H9 (cell line): Measurements from ENCODE around the gene XRRA1. TPM values are rescaled to one million over a fixed set of nuclear protein-coding genes. Genes with fewer than 3 reads are reported as not detected.

Experiments used
- DNase-seq: peaks from one replicate; pipeline ENCODE4 v3.0.0-alpha.2; 2017
- H2AFZ ChIP-seq: one replicate; pipeline ENCODE4 v1.6.1; 2013; ENCODE audit warnings: mild to moderate bottlenecking, low read length, control low read depth, moderate library complexity
- H2AK5ac ChIP-seq: 2 replicates; pipeline ENCODE4 v1.6.1; 2013; ENCODE audit warnings: low read length, control low read depth, mixed read lengths; ENCODE audit not compliant: insufficient read length
- H2BK120ac ChIP-seq: one replicate; pipeline ENCODE4 v1.6.1; 2013; ENCODE audit warnings: low read depth, mild to moderate bottlenecking, low read length, control low read depth, inconsistent platforms; ENCODE audit not compliant: poor library complexity, severe bottlenecking
- H2BK12ac ChIP-seq: 2 replicates; pipeline ENCODE4 v1.6.1; 2013; ENCODE audit warnings: low read length, control low read depth, mixed read lengths, low read depth; ENCODE audit not compliant: insufficient read length
- H2BK15ac ChIP-seq: 2 replicates; pipeline ENCODE4 v1.6.1; 2013; ENCODE audit warnings: low read depth, low read length, control low read depth
- H2BK20ac ChIP-seq: one replicate; pipeline ENCODE4 v1.6.1; 2013; ENCODE audit warnings: low read depth, mild to moderate bottlenecking, low read length, control low read depth, inconsistent platforms; ENCODE audit not compliant: poor library complexity, severe bottlenecking
- H2BK5ac ChIP-seq: 2 replicates; pipeline ENCODE4 v1.6.1; 2013; ENCODE audit warnings: low read length, control low read depth, mixed read lengths; ENCODE audit not compliant: insufficient read length
- H3K14ac ChIP-seq: 2 replicates; pipeline ENCODE4 v1.6.1; 2013; ENCODE audit warnings: low read length, control low read depth; ENCODE audit not compliant: insufficient read depth
- H3K18ac ChIP-seq: 2 replicates; pipeline ENCODE4 v1.6.1; 2013; ENCODE audit warnings: low read depth, mild to moderate bottlenecking, mixed read lengths, low read length, control low read depth; ENCODE audit not compliant: insufficient read length
- H3K23ac ChIP-seq: 2 replicates; pipeline ENCODE4 v1.6.1; 2013; ENCODE audit warnings: low read length, control low read depth, mixed read lengths, low read depth; ENCODE audit not compliant: insufficient read length
- H3K23me2 ChIP-seq: 2 replicates; pipeline ENCODE4 v1.6.1; 2013; ENCODE audit warnings: low read depth, mild to moderate bottlenecking, mixed read lengths, low read length, control low read depth; ENCODE audit not compliant: insufficient read length, poor library complexity, severe bottlenecking
- H3K27ac ChIP-seq: 2 replicates; pipeline ENCODE4 v1.5.1; 2013; ENCODE audit warnings: low read length, control low read depth, mixed read lengths, low read depth; ENCODE audit not compliant: insufficient read length
- H3K27me3 ChIP-seq: 2 replicates; pipeline ENCODE4 v1.6.1; 2013; ENCODE audit warnings: low read length, control low read depth, inconsistent platforms; ENCODE audit not compliant: insufficient read depth
- H3K4ac ChIP-seq: 2 replicates; pipeline ENCODE4 v1.6.1; 2013; ENCODE audit warnings: low read depth, mild to moderate bottlenecking, control low read depth, inconsistent platforms, low read length, moderate library complexity
- H3K4me1 ChIP-seq: 2 replicates; pipeline ENCODE4 v1.6.1; 2013; ENCODE audit warnings: low read length, control low read depth, inconsistent platforms; ENCODE audit not compliant: insufficient read depth
- H3K4me2 ChIP-seq: 2 replicates; pipeline ENCODE4 v1.6.1; 2013; ENCODE audit warnings: low read length, control low read depth, mixed read lengths; ENCODE audit not compliant: insufficient read length, insufficient read depth
- H3K56ac ChIP-seq: 2 replicates; pipeline ENCODE4 v1.6.1; 2013; ENCODE audit warnings: low read depth, mild to moderate bottlenecking, mixed read lengths, low read length, control low read depth; ENCODE audit not compliant: insufficient read length
- H3K79me1 ChIP-seq: 2 replicates; pipeline ENCODE4 v1.6.1; 2013; ENCODE audit warnings: low read depth, mild to moderate bottlenecking, moderate library complexity, low read length, control low read depth, inconsistent platforms; ENCODE audit not compliant: insufficient read depth, poor library complexity, severe bottlenecking
- H3K79me2 ChIP-seq: 2 replicates; pipeline ENCODE4 v1.6.1; 2013; ENCODE audit warnings: low read length, control low read depth, inconsistent platforms; ENCODE audit not compliant: insufficient read depth
- H3K9ac ChIP-seq: 2 replicates; pipeline ENCODE4 v1.6.1; 2013; ENCODE audit warnings: low read length, control low read depth, mixed read lengths; ENCODE audit not compliant: insufficient read length; ENCODE audit errors: extremely low read depth
- H3K9me3 ChIP-seq: one replicate; pipeline ENCODE4 v1.6.1; 2013; ENCODE audit warnings: low read depth, low read length, inconsistent platforms; ENCODE audit not compliant: control insufficient read depth
- H3T11ph ChIP-seq: one replicate; pipeline ENCODE4 v1.6.1; 2013; ENCODE audit warnings: mild to moderate bottlenecking, low read length, control low read depth, inconsistent platforms
- H4K20me1 ChIP-seq: one replicate; pipeline ENCODE4 v1.6.1; 2013; ENCODE audit not compliant: control insufficient read depth, insufficient read length, insufficient read depth
- H4K5ac ChIP-seq: 2 replicates; pipeline ENCODE4 v1.6.1; 2013; ENCODE audit warnings: low read depth, mild to moderate bottlenecking, mixed read lengths, low read length, control low read depth; ENCODE audit not compliant: insufficient read length
- H4K8ac ChIP-seq: replicated peaks from 2 replicates; pipeline ENCODE4 v1.6.1; 2013; ENCODE audit warnings: low read length, control low read depth, mixed read lengths, low read depth; ENCODE audit not compliant: insufficient read length
- H4K91ac ChIP-seq: 2 replicates; pipeline ENCODE4 v1.6.1; 2013; ENCODE audit warnings: low read depth, mild to moderate bottlenecking, moderate library complexity, mixed read lengths, low read length, control low read depth; ENCODE audit not compliant: insufficient read length
- H3K27ac Mint-ChIP-seq, 3 experiments: 2 replicates in 2 of 3; 3 replicates in 1 of 3; pipeline ENCODE4 v1.8.0; 2020 to 2021; ENCODE audit warnings: mixed read lengths in 3 of 3, mild to moderate bottlenecking in 1 of 3, moderate library complexity in 1 of 3
- H3K27me3 Mint-ChIP-seq: 2 replicates; pipeline ENCODE4 v1.8.0; 2021; ENCODE audit warnings: low read depth, mild to moderate bottlenecking, moderate library complexity, mixed read lengths
- H3K36me3 Mint-ChIP-seq, 3 experiments: 2 replicates in 2 of 3; 3 replicates in 1 of 3; pipeline ENCODE4 v1.8.0; 2020 to 2021; ENCODE audit warnings: low read depth in 3 of 3, mixed read lengths in 3 of 3; ENCODE audit not compliant: insufficient read depth in 1 of 3
- H3K4me1 Mint-ChIP-seq, 2 experiments: 2 replicates each; pipeline ENCODE4 v1.8.0; 2020; ENCODE audit warnings: mixed read lengths in 2 of 2
- H3K4me3 Mint-ChIP-seq, 2 experiments: 2 replicates in 1 of 2; 3 replicates in 1 of 2; pipeline ENCODE4 v1.8.0; 2020 to 2021; ENCODE audit warnings: mild to moderate bottlenecking in 2 of 2, mixed read lengths in 2 of 2, moderate library complexity in 1 of 2
- H3K9me3 Mint-ChIP-seq, 2 experiments: 2 replicates in 1 of 2; 3 replicates in 1 of 2; pipeline ENCODE4 v1.8.0; 2020; ENCODE audit warnings: mild to moderate bottlenecking in 2 of 2, mixed read lengths in 2 of 2, moderate library complexity in 1 of 2
- CTCF ChIP-seq: fragments of 200-600 bp; sonication (generic); conservative IDR thresholded peaks from 3 replicates; pipeline ENCODE4 v1.8.0; 2021; ENCODE audit warnings: antibody characterized with exemption, mild to moderate bottlenecking
- WGBS: extraction: QIAGEN DNeasy Blood & Tissue Kit; methylation state at CpG from one replicate; pipeline ENCODE4 v1.1.7; 2013; ENCODE audit warnings: missing lambda C conversion rate, low lambda C conversion rate, mixed read lengths; ENCODE audit not compliant: insufficient read length; ENCODE audit errors: extremely low coverage; 5-methylcytosine and 5-hydroxymethylcytosine counted together
- total RNA-seq: library from RNA; stranded (reverse); gene quantifications from 2 replicates; pipeline ENCODE4 v1.2.1, GENCODE V29; 2021

The XRRA1 gene
- total RNA-seq, 1 experiment from 2014 or later: 4.5 TPM

- Mint-ChIP-seq H3K4me1 (no peaks in the 10 kb centered on the region), H3K36me3 (peaks cover 38 to 48% (median 42%) of the 10 kb centered on the region in 3 experiments), H3K27me3 (no peaks in the 10 kb centered on the region), H3K4me3 (no peak overlapping the region), H3K27ac (no peak overlapping the region), H3K9me3 (peaks cover 18 to 38% of the 10 kb centered on the region in 2 experiments; a peak in 4 of 5 replicates)
- H3K9me3 ChIP-seq: peaks cover 8% of the 10 kb centered on the region
- no peak overlapping the region for H3K23ac ChIP-seq
- H4K5ac ChIP-seq: no peak overlapping the region
- no peaks in the 10 kb centered on the region for H3K23me2 ChIP-seq
- no peaks in the 10 kb centered on the region for H4K20me1 ChIP-seq
- H2BK120ac ChIP-seq: no peak overlapping the region
- no peak overlapping the region for H3K14ac ChIP-seq
- no peak overlapping the region for H3K4ac ChIP-seq
- H2AFZ ChIP-seq: no peak overlapping the region
- no peak overlapping the region for H4K8ac ChIP-seq
- H3K4me2 ChIP-seq: no peak overlapping the region
- peak; percentile 73 for TF ChIP-seq CTCF
- H3K79me1 ChIP-seq: no peaks in the 10 kb centered on the region
- H3K4me1 ChIP-seq: no peaks in the 10 kb centered on the region
- no peak overlapping the region for H2AK5ac ChIP-seq
- no peak overlapping the region for H2BK20ac ChIP-seq
- no peak overlapping the region for H2BK5ac ChIP-seq
- no peak overlapping the region for H2BK15ac ChIP-seq
- H3K27ac ChIP-seq: no peak overlapping the region
- no peak overlapping the region for H2BK12ac ChIP-seq
- no peak overlapping the region for H4K91ac ChIP-seq
- no peaks in the 10 kb centered on the region for H3K79me2 ChIP-seq
- no peak overlapping the region for H3K9ac ChIP-seq
- no peak for DNase-seq
- WGBS: no CpG with 5 or more reads among the region's 1 CpG
- no peaks in the 10 kb centered on the region for H3K27me3 ChIP-seq
- H3K56ac ChIP-seq: no peak overlapping the region
- H3K18ac ChIP-seq: no peak overlapping the region
- H3T11ph ChIP-seq: no peak overlapping the region
These were observed 71.8 kb downstream of the XRRA1 start for GRCh38 chr11:74877132-74877531.
